GM19468 (cell line): ENCODE results near the gene EVC2.

ENCODE experiments used
- ATAC-seq: cut with Tn5 transposase; IDR thresholded peaks from one replicate; pipeline ENCODE4 v1.9.1; 2021; ENCODE audit warnings: mild to moderate bottlenecking, moderate library complexity, moderate number of reproducible peaks; ENCODE audit not compliant: unreplicated experiment; ENCODE audit errors: extremely low read depth

Gene EVC2

GRCh38 chr4:5713861-5714260 lies 5.5 kb upstream of the EVC2 start:
- no peak for ATAC-seq

- ATAC-seq = no peak
Observed at GRCh38 chr4:5712931-5713330, 4.6 kb upstream of the EVC2 start.

GRCh38 chr4:5712517-5712916 lies 4.2 kb upstream of the EVC2 start:
- no peak for ATAC-seq

GRCh38 chr4:5711479-5712184 lies 3.3 kb upstream of the EVC2 start:
- ATAC-seq = no peak

- no peak for ATAC-seq
Observed at GRCh38 chr4:5710961-5711478, 2.7 kb upstream of the EVC2 start, which contains the start of gene EVC. Gene EVC (plus strand): TSS chr4:5711201. CDS start chr4:5711381, 180 bp downstream.

- no peak for ATAC-seq
Observed at GRCh38 chr4:5710065-5710960, 2.0 kb upstream of the EVC2 start.

GRCh38 chr4:5709207-5709575 lies 832 bp upstream of the EVC2 start:
- no peak for ATAC-seq

- no peak for ATAC-seq
Observed at GRCh38 chr4:5707778-5708448, 446 bp downstream of the EVC2 start.

GRCh38 chr4:5707366-5707765 lies 993 bp downstream of the EVC2 start:
- no peak for ATAC-seq

GRCh38 chr4:5706486-5707290 lies 1.7 kb downstream of the EVC2 start:
- no peak for ATAC-seq

GRCh38 chr4:5705647-5706320 lies 2.6 kb downstream of the EVC2 start:
- ATAC-seq = no peak

GRCh38 chr4:5704276-5704675 lies 4.1 kb downstream of the EVC2 start:
- ATAC-seq = no peak

GRCh38 chr4:5703831-5704230 lies 4.5 kb downstream of the EVC2 start:
- ATAC-seq = no peak

GRCh38 chr4:5701971-5702370 lies 6.4 kb downstream of the EVC2 start:
- ATAC-seq = no peak

- no peak for ATAC-seq
Observed at GRCh38 chr4:5700459-5700858, 7.9 kb downstream of the EVC2 start.

GRCh38 chr4:5696341-5696740 lies 12.0 kb downstream of the EVC2 start:
- ATAC-seq = no peak

GRCh38 chr4:5693871-5694270 lies 14.5 kb downstream of the EVC2 start:
- no peak for ATAC-seq

- no peak for ATAC-seq
Observed at GRCh38 chr4:5691491-5692132, 16.7 kb downstream of the EVC2 start.

GRCh38 chr4:5689065-5689464 lies 19.3 kb downstream of the EVC2 start:
- ATAC-seq = no peak
